Measurements from ENCODE around the gene REEP5.
"Not testable (repeated sequence)": the region's sequence is repeated elsewhere in the genome, so short reads cannot be mapped to it uniquely, and the experiment has no call there.

Gene REEP5

DNA sequence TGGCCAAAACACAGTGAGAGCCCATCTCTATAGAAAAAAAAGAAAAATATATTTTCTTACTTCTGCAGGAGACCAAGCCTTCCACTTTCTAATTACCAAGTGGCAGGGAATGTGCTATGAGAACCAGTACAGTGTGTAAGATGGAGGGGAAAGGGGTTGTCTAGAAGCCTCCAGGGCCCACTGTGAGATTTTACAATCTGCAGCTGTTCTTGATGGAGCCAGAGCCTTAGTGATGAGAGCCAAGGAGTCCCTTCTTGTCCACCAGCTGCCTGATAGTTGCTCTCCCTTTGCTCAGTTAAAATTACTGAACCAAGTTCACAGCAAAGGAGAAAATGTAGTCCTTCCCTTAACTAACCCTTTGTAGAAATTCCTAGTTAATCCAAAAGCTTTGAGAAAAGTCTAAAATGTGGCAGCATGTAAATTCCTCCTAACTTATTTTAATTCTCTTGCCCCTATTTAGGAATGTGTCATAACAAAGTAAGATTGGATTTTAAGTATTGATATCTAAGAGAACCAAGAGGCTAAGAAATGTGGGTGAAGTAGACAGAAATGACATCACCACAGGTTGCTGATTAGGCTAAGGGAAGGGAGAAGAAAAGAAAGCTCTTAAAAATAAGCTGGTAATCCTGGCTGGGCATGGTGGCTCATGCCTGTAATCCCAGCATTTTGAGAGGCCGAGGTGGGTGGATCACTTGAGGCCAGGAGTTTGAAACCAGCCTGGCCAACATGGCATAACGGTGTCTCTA lies 41.6 kb downstream of the REEP5 start:
- DNase-seq, result no peak

DNA sequence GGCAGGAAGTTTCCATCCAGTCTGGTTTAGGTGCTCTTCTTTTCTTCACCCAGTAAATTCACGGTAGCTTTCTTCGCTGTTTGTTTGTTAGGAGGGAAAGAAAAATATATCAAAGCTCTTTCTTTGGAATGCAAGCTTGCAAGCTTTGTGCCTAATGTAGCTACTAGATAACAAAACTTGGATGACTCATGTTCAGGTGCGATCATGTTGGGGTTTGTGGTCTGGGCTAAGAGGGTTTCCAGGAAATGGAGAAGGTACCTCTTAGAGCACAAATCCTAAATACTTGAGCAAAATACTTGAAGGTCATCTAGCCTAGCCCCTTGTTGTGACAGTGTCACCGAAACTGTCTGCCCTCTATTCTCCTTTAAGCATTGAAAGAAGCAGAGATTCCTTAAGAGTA lies 43.3 kb downstream of the REEP5 start:
- DNase-seq, result no peak

DNA sequence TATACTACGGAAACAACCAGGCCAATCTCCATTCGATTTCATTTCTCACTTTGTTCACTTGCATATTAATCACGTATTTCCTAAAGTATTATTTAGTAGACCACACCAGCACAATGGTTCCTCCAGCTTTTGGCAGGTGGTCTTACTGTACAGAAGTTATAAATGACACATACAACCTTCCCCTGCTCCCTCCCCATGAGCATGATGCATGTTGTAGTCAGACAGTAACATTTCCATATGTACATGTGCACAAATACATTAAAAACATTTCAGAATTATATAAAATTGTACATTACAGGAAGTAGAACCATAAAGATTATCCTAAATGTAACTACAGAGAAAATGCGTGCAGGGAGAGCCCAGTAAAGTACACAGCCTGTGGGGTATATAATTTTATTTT lies 43.9 kb downstream of the REEP5 start:
- DNase-seq, result no peak

DNA sequence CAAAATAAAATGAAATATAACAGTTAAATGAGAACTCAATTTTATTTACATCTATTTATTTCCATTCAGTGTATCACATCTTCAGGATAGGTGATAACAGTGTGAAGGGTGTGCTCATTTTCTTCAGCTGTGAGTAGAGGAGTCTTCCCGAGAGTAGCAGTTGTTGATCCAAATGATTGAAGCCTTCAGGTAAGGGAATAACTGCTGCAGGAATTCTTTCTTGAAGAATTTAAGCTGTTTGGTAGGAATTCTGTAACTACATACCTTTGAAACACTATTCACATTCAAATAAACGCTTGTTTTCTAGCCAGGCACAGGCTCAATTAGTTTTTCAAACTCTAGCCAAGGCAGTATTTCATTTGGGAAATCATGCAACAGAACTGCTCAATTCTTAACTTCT lies 45.7 kb downstream of the REEP5 start:
- DNase-seq, result no peak

DNA sequence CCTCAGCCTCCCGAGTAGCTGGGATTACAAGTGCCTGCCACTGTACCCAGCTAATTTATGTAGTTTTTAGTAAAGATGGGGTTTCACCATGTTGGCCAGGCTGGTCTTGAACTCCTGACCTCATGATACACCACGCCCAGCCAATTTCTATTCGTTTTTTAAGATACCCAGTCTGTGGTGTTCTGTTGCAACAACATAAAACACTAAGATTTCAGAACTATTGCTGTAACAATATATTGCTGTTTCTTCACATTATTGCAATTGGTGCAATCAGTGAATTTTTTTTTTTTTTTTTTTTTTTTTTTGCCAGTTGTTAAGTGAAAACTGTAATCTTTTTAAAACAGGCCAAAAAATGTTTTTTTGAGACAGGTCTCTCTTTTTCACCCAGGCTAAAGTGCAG lies 51.1 kb downstream of the REEP5 start:
- no peak for DNase-seq

DNA sequence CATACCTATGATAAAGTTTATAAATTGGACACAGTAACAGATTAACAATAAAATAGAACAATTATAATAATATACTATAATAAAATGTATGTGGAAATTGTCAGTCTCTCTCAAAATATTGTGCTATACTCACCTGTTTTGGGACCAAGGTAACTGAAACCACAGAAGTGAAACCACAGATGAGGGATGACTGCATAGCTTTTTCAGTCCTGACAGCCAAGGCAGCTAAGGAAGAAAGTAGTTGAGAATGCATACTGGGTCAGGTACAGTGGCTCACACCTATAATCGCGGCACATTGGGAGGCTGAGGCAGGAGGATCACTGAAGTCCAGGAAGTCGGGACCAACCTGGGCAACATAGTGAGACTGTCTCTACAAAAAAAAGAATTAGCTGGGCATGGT lies 52.1 kb downstream of the REEP5 start:
- no peak for DNase-seq

DNA sequence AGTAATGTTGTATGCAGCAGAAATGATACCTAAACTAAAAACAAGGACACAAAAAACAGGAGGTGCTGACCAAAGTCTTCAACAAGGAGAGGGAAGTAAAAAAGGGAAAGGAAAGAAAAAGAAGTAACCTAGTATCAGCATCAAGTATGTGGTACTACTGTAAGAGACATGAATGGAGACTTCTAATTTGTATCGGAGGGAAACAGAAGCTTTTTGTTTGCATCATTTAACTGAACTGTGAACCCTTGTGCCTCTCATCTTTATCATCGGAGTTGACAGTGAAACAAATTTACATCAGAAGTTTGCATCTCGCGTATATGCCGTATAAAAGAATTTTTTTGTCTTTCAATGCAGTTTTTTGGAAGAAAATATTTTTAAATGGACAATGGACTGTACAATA lies 54.6 kb downstream of the REEP5 start:
- no peak for DNase-seq

DNA sequence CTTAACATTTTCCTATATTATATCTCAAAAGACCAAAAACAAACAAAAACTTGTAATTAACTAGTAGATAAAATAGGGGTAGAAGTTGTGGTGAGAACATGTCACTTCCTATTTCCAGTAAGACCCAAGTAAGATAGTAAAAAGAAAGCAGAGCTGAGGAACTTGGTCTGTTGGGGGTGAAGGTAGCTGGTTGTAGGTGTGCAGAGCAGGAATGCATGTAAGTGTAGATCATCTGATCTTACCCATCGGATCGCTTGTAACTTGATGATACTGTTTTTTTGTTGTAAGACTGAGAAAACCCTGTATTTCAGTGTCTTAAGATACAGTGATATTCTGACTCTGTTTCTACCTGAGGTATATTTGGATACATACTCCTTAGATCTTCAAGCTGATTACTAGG lies 55.3 kb downstream of the REEP5 start:
- DNase-seq, result no peak

DNA sequence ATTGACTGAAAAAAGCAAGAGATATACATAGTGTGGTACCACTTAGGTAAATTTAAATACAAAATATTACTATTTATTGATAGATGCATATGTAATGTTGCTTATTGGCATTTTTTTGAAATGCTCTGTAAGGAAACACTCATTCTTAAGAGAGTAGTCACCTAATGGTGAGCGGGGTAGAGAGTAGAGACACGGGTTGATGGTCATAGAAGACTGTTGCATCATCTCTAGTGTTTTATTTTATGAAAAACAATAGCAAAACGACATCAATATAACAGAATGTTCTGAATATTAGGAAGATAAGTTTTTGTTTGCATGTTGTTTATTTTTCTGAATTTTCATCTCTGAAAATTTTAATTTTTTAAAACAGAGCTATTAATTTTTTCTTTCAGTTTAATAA lies 56.9 kb downstream of the REEP5 start:
- no peak for DNase-seq

DNA sequence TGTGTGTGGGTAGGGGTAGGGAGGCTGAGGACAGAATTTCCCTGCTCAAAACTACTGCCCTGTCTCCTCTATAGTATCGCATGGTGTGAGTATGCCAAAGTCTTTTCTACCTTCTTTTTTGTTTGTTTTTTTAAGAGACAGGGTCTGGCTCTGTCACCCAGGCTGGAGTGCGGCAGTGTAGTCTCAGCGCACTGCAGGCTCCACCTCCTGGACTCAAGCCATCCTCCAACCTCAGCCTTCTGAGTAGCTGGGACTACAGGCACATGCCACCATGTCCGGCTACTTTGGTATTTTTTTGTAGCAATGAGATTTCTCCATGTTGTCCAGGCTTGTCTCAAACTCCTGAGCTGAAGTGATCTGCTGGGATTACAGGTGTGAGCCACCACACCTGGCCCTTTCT lies 58.5 kb downstream of the REEP5 start:
- no peak for DNase-seq

DNA sequence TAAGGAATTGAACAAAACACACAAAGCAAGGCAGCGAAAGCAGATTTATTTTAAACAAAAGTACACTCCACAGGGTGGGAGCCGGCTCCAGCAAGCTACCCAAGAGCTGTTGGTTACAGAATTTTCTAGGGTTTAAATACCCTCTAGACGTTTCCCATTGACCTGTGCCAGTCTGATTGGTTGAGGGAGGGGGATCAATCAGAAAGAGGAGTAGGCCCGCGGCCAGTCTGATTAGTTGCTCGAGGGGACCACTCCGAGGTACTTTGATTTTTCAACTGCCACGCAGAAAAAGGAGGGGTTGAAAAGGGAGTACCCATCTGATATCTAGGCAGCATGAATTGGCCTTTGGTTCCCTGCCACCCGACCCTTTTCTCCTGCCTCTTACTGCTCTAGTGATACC lies 59.9 kb downstream of the REEP5 start:
- no peak for DNase-seq

DNA sequence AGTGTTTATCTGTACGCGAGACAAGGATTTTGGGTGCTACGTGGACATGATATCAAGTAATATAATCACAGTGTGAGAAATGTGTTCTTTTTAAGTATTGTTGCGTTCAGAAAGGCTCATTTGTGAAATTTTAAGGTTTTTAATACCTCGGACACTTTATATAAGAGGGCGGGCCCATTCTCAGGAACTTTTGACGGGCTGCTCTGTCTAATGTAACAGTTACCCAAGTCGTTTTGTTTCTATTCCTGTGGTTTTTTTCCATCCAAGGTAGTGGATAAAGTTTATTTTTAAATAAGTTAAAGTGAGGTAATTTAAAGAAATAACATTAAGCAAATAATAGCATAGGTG lies 60.4 kb downstream of the REEP5 start:
- DNase-seq, result no peak

DNA sequence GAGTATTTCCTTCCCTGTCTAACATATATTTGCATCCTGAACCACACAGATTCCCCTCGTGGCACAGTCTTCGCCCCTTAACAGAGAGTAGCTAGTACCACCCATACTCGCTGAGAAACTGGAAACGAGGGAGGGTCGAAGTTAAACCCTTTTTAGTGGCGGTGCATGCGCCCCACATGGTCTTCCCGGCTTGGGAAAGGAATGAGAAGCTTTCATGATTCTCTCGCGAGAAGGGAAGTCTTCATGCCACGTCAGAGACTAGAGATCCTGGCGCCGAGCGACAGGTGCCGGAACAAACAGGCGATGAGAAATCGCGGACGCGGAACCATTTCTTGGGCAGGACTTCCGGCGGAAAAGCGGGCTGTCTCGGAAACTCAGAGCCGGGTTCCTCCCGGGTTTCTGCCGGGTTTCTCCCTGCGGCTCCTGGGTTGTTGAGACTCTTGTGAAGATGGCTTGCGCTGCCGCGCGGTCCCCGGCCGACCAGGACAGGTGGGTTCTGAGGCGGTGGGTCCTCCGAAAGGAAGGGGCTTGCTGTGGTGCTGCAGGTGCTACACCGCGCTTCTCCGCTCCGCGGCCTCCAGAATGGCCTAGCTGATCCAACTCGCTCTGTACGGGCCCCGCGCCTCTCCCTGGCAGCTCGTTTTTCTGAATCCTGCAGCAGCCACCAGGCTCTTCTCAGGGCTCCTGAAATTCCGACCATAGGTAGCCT lies 60.9 kb downstream of the REEP5 start, which contains the start of gene SRP19:
Gene SRP19 (plus strand): TSS at position 359 of the 709 bp plus-strand sequence. CDS start 90 bp downstream, at position 449.
- peak; percentile 91 for DNase-seq

DNA sequence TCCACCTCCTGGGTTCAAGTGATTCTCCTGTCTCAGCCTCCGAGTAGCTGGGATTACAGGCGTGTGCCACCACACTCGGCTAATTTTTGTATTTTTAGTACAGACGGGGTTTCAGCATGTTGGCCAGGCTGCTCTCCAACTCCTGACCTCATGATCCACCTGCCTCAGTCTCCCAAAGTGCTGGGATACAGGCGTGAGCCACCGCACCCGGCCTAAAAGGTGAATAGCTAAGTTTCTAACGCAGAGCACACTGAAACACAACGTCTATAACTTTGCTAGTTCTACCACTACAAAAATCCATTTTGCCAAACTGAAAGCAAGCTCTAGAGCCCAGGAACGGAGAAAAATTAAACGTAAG lies 61.5 kb downstream of the REEP5 start:
- DNase-seq, result not testable (repeated sequence)

DNA sequence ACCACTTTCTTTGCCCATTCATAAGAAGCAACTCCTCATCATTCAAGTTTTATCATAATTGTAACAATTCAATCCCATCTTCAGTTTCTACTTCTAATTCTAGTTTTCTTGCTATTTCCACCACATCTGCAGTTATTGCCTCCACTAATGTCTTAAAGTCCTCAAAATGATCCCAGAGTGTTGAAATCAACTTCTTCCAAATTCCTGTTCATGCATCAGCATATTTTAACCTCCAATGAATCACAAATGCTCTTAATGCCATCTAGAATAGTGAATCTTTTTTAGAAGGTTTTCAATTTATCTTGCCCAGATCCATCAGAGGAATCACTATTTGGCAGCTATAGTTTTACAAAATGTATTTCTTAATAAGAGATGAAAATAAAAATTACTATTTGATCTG lies 64.2 kb downstream of the REEP5 start:
- DNase-seq, result no peak

DNA sequence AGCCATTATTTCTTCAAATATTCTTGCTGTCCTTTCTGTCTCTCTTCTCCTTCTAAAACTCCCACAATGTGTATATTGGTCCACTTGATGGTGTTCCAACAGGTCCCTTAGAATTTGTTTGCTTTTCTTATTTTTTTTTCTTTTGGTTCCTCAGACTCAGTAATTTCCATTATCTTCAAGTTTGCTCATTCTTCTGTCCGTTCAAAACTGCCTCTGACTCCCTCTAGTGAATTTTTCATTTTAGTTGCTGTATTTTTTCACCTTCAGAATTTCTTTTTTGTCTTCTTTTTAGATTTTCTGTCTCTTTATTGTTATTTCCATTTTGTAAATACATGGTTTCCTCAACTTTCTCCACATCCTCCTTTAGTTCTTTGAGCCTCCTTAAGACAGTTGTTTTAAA lies 67.4 kb downstream of the REEP5 start:
- no peak for DNase-seq

DNA sequence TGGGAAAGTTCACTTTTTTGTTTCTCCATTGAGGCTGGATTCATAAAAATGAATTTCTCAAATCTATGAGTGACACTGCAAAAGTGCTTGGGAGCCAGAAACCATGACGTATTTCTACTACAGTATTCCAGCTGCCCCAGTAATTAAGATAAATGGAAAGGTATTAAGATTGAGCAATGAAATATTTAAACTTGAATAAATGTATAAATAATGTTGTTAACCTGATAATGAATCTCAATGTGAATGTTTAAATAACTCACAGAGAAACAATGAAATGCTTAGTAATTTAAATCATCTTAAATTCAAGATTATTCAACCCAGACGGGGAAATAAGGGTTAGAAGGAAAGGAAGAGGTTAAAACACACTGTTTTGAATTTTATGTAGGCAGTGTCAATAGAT lies 72.1 kb downstream of the REEP5 start:
- no peak for DNase-seq

DNA sequence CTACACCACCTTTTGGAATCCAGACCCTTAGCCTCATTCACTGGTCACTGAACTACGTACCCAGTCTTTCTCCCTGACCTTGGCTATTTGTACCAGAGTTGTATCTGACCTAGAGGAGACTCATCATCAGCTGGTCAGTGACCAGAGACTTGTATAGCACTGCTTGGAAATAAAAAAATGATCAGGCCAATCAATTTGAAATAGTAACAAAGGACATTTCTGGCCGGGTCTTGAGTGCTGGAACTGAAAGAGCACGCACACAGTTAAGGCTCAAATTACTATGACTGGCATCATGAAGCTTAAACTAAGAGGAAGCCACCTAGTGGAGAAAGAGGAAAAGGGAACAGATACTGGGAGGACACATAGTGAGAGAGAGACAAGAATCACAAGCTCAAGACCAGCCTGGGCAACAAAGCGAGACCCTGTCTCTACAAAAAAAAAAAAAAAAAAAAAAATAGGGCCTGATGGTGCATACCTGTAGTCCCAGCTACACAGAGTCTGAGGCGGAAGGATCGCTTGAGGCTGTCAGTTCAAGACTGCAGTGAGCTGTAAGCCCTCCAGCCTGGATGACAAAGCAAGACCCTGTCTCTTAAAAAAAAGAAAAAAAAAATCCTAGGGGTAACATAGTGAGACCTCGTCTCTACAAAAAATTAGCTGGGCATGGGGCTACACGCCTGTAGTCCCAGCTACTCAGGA lies 73.8 kb downstream of the REEP5 start:
- peak; percentile 60 for DNase-seq

DNA sequence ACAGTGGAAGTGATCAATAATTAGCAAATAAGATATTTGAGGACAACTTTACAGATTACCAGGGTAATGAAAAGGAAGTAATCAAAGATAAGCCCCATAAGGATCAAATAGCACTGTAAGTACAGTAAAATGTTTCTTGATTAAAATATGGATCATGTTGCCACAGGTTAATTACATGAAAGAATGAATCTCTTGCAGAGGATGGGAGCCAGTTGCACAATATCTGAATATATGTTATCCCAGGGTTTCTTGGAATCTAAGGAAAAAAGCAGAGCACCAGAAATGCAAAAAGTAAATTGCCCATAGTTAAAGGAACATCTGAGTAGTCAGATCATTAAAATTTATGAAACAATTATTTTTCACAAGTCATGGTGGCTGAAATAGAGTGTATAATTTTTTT lies 74.7 kb downstream of the REEP5 start:
- DNase-seq, result no peak

DNA sequence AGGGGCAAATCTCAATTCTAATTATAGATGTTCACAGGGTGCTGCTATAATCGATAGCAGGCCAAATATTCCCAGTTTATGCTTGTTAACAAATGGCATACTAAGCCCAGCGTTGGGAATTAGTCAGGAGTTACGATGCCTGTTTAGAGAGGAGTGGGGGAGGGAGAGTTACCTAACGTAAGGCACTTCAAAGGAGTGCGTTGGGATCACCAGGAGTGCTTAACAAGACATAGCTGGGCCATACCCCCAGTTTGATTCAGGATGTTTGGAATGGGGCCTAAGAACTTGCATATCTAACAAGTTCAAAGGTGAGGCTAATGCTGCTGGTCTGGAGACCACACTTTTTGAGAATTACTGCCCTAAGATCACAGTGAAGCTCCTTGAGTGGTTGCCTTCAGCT lies 75.5 kb downstream of the REEP5 start:
- no peak for DNase-seq

DNA sequence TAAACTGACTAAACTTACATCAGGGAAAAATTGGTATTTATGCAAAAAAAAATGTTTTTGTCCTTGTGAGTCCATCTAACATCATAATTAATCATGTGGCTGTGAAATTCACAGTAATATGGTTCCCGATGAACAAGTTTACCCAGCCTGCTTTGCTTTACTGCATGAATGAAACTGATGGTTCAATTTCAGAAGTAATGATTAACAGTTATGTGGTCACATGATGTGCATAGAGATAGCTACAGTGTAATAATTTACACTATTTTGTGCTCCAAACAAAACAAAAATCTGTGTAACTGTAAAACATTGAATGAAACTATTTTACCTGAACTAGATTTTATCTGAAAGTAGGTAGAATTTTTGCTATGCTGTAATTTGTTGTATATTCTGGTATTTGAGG lies 77.5 kb downstream of the REEP5 start:
- no peak for DNase-seq

DNA sequence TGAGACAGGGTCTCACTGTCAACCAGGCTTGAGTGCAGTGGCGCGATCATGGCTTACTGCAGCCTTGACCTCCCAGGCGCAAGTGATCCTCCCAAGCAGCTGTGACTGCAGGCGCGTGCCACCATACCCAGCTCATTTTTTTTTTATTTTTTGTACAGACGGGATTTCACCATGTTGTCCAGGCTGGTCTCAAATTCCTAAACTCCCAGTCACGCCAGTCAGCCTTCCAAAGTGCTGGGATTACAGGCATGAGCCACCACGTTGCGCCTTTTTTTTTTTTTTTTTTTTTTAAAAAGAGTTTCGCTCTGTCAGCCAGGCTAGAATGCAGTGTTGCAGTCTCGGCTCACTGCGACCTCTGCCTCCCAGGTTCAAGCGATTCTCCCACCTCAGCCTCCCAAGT lies 88.1 kb downstream of the REEP5 start:
- DNase-seq, result no peak

DNA sequence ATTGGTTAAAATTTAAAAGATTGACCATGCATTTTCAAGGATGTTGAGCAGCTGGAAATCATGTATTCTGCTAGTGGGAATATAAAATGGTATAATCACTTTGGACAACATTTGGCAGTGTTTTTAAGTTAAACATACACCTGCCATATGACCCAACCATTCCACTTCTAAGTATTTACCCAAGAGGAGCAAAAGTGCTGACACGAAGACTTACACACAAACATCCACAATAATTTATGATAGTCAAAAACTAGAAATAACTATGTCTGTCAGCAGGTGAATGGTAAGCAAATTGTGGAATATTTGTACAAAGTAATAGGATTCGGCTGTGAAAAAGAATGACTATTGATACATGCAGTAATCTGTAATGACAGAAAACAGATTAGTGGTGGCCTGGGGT lies 91.6 kb downstream of the REEP5 start:
- no peak for DNase-seq

Data from SIG-M5 (cell line).